ENCODE measurements around the gene TAS1R2.
"Not testable (repeated sequence)": the region's sequence is repeated elsewhere in the genome, so short reads cannot be mapped to it uniquely, and the experiment has no call there.

TAS1R2 gene

GRCh38 chr1:18859560-18859959, at the start of gene TAS1R2:
TAS1R2 (minus strand) TSS chr1:18859660; CDS start chr1:18859660, 0 bp downstream.
- FAIRE-seq (no peak), DNase-seq (ENCODE audit: low spot score) (no peak)

- no peak for DNase-seq (ENCODE audit: low spot score)
- FAIRE-seq: no peak
Observed at GRCh38 chr1:18907917-18908845, 48.7 kb upstream of the TAS1R2 start.

GRCh38 chr1:18907021-18907916, 47.8 kb upstream of the TAS1R2 start:
- FAIRE-seq: no peak
- peak; percentile 61 for DNase-seq (ENCODE audit: low spot score)

GRCh38 chr1:18903291-18903756, 43.9 kb upstream of the TAS1R2 start:
- FAIRE-seq (no peak), DNase-seq (ENCODE audit: low spot score) (no peak)

GRCh38 chr1:18902523-18903290, 43.2 kb upstream of the TAS1R2 start, which contains the start of gene ALDH4A1:
ALDH4A1 (minus strand) TSS chr1:18902555; CDS start chr1:18902523, 32 bp downstream.
- FAIRE-seq (peak; percentile 91), DNase-seq (ENCODE audit: low spot score) (peak; percentile 98)

GRCh38 chr1:18901952-18902522, 42.6 kb upstream of the TAS1R2 start:
- peak; percentile 20 for DNase-seq (ENCODE audit: low spot score)
- FAIRE-seq: no peak

- DNase-seq (ENCODE audit: low spot score) (no peak), FAIRE-seq (no peak)
Observed at GRCh38 chr1:18901147-18901951, 41.9 kb upstream of the TAS1R2 start.

GRCh38 chr1:18900303-18900841, 40.9 kb upstream of the TAS1R2 start:
- DNase-seq (ENCODE audit: low spot score) (no peak), FAIRE-seq (no peak)

- DNase-seq (ENCODE audit: low spot score): no peak
- no peak for FAIRE-seq
Observed at GRCh38 chr1:18899363-18900049, 40.0 kb upstream of the TAS1R2 start.

- no peak for DNase-seq (ENCODE audit: low spot score)
- no peak for FAIRE-seq
Observed at GRCh38 chr1:18898567-18898966, 39.1 kb upstream of the TAS1R2 start.

GRCh38 chr1:18895317-18895716, 35.9 kb upstream of the TAS1R2 start:
- FAIRE-seq: no peak

GRCh38 chr1:18893120-18893519, 33.7 kb upstream of the TAS1R2 start:
- DNase-seq (ENCODE audit: low spot score) (no peak), FAIRE-seq (no peak)

More at GRCh38 chr1:18895317-18895716, 35.9 kb upstream of the TAS1R2 start:
- DNase-seq (ENCODE audit: low spot score): no peak

- FAIRE-seq; DNase-seq (ENCODE audit: low spot score): not testable (repeated sequence)
Observed at GRCh38 chr1:18891858-18892257, 32.4 kb upstream of the TAS1R2 start.

- no peak for FAIRE-seq
Observed at GRCh38 chr1:18891426-18891780, 31.9 kb upstream of the TAS1R2 start.

GRCh38 chr1:18890706-18891425, 31.4 kb upstream of the TAS1R2 start:
- DNase-seq (ENCODE audit: low spot score) (no peak), FAIRE-seq (no peak)

More at GRCh38 chr1:18891426-18891780, 31.9 kb upstream of the TAS1R2 start:
- DNase-seq (ENCODE audit: low spot score): no peak

GRCh38 chr1:18886003-18886335, 26.5 kb upstream of the TAS1R2 start:
- FAIRE-seq (peak; percentile 70), DNase-seq (ENCODE audit: low spot score) (peak; percentile 70)

GRCh38 chr1:18885311-18886002, 26.0 kb upstream of the TAS1R2 start:
- DNase-seq (ENCODE audit: low spot score): no peak
- no peak for FAIRE-seq

- no peak for FAIRE-seq
Observed at GRCh38 chr1:18884727-18885126, 25.3 kb upstream of the TAS1R2 start.

More at GRCh38 chr1:18884727-18885126, 25.3 kb upstream of the TAS1R2 start:
- DNase-seq (ENCODE audit: low spot score): no peak
